Endodermal cell (in vitro differentiated cells): ENCODE measurements around the gene SLFN11. TPM values are rescaled to one million over a fixed set of nuclear protein-coding genes. Genes with fewer than 3 reads are reported as not detected.
"Not testable (repeated sequence)": the region's sequence is repeated elsewhere in the genome, so short reads cannot be mapped to it uniquely, and the experiment has no call there.

Experiments used
- DNase-seq: peaks from one replicate; pipeline ENCODE4 v3.0.0-alpha.2; 2017
- H3K27ac ChIP-seq: 2 replicates; pipeline ENCODE4 v1.5.1; 2013; ENCODE audit warnings: mild to moderate bottlenecking, low read depth, low read length, moderate library complexity
- H3K27me3 ChIP-seq: 2 replicates; pipeline ENCODE4 v1.6.1; 2013; ENCODE audit warnings: mild to moderate bottlenecking, low read length, moderate library complexity; ENCODE audit not compliant: insufficient read depth, control insufficient read depth, poor library complexity, severe bottlenecking
- H3K36me3 ChIP-seq: 2 replicates; pipeline ENCODE4 v1.7.0; 2013; ENCODE audit warnings: mild to moderate bottlenecking, low read length, moderate library complexity; ENCODE audit not compliant: control insufficient read depth, insufficient read depth
- H3K4me1 ChIP-seq: one replicate; pipeline ENCODE4 v1.7.0; 2013; ENCODE audit warnings: low read length; ENCODE audit not compliant: control insufficient read depth, insufficient read depth
- H3K4me3 ChIP-seq: 2 replicates; pipeline ENCODE4 v1.5.1; 2013; ENCODE audit warnings: mild to moderate bottlenecking, low read length, moderate library complexity
- H3K9ac ChIP-seq: 2 replicates; pipeline ENCODE4 v1.6.1; 2013; ENCODE audit warnings: mild to moderate bottlenecking, low read length, moderate library complexity; ENCODE audit not compliant: poor library complexity, severe bottlenecking; ENCODE audit errors: extremely low read depth
- H3K9me3 ChIP-seq: 2 replicates; pipeline ENCODE4 v1.6.1; 2013; ENCODE audit warnings: mild to moderate bottlenecking, low read length, moderate library complexity; ENCODE audit not compliant: control insufficient read depth
- H3K27ac Mint-ChIP-seq: 2 replicates; pipeline ENCODE4 v1.8.0; 2020; ENCODE audit warnings: mixed read lengths
- H3K27me3 Mint-ChIP-seq: 2 replicates; pipeline ENCODE4 v1.8.0; 2021; ENCODE audit warnings: mild to moderate bottlenecking, mixed read lengths; ENCODE audit not compliant: insufficient read depth
- H3K36me3 Mint-ChIP-seq: 2 replicates; pipeline ENCODE4 v1.8.0; 2020; ENCODE audit warnings: low read depth, mixed read lengths
- H3K4me1 Mint-ChIP-seq: 2 replicates; pipeline ENCODE4 v1.8.0; 2020; ENCODE audit warnings: mixed read lengths
- H3K4me3 Mint-ChIP-seq: 2 replicates; pipeline ENCODE4 v1.8.0; 2020; ENCODE audit warnings: mild to moderate bottlenecking, moderate library complexity, mixed read lengths
- H3K9me3 Mint-ChIP-seq: 2 replicates; pipeline ENCODE4 v1.8.0; 2020; ENCODE audit warnings: mild to moderate bottlenecking, mixed read lengths
- CTCF ChIP-seq: fragments of 200-600 bp; sonication (generic); conservative IDR thresholded peaks from 2 replicates; pipeline ENCODE4 v1.5.0; 2021; ENCODE audit warnings: antibody characterized with exemption, mild to moderate bottlenecking
- WGBS, 2 experiments: methylation state at CpG; one replicate each; pipeline versions ENCODE4 v1.1.5 to v1.1.7; 2013; ENCODE audit warnings: missing lambda C conversion rate in 2 of 2, mixed read lengths in 1 of 2; ENCODE audit not compliant: insufficient coverage in 1 of 2, insufficient read length in 1 of 2; 5-methylcytosine and 5-hydroxymethylcytosine counted together
- total RNA-seq, 2 donors: library from RNA; stranded (reverse); fragmentation: NEBNext Ultra II Directional in 1 of 2; extraction: Animal tissue kit (Norgen Biotek cat#: 25700) in 1 of 2; gene quantifications; 2 replicates in 1 of 2; 3 replicates in 1 of 2; pipeline ENCODE4 v1.2.1, GENCODE V29; 2021

The SLFN11 gene
- total RNA-seq, 2 donors from 2014 or later, result 0.31 to 0.71 TPM

- Mint-ChIP-seq H3K36me3 (no peaks in the 10 kb centered on the region), H3K27me3 (peaks cover 17% of the 10 kb centered on the region), H3K9me3 (no peaks in the 10 kb centered on the region), H3K4me1 (peaks cover 24% of the 10 kb centered on the region), H3K4me3 (peak overlapping the region; percentile 66), H3K27ac (peak overlapping the region; percentile 10)
- Histone ChIP-seq H3K4me3 (no peak overlapping the region), H3K9me3 (no peaks in the 10 kb centered on the region), H3K27ac (no peak overlapping the region), H3K36me3 (no peaks in the 10 kb centered on the region), H3K9ac (no peak overlapping the region), H3K27me3 (no peaks in the 10 kb centered on the region), H3K4me1 (peaks cover 2% of the 10 kb centered on the region)
- no peak for DNase-seq
- 94% methylated on average over 15 to 19 of the region's 19 CpGs for WGBS, 2 experiments
- no peak for TF ChIP-seq CTCF
Measured at GRCh38 chr17:35313875-35314409, 59.5 kb downstream of the SLFN11 start.

- Mint-ChIP-seq H3K36me3 (no peaks in the 10 kb centered on the region), H3K27me3 (peaks cover 19% of the 10 kb centered on the region), H3K4me1 (peaks cover 24% of the 10 kb centered on the region), H3K27ac (peak overlapping the region; percentile 65), H3K9me3 (no peaks in the 10 kb centered on the region), H3K4me3 (peak overlapping the region; percentile 66)
- Histone ChIP-seq H3K36me3 (no peaks in the 10 kb centered on the region), H3K4me3 (no peak overlapping the region), H3K4me1 (peaks cover 2% of the 10 kb centered on the region), H3K9me3 (no peaks in the 10 kb centered on the region), H3K9ac (no peak overlapping the region), H3K27ac (no peak overlapping the region), H3K27me3 (no peaks in the 10 kb centered on the region)
- peak; percentile 87 for DNase-seq
- 77 to 84% methylated on average over 11 to 20 of the region's 20 CpGs for WGBS, 2 experiments
- peak; percentile 87 for TF ChIP-seq CTCF
Measured at GRCh38 chr17:35312790-35313711, 60.4 kb downstream of the SLFN11 start.

GRCh38 chr17:35312346-35312745 is 61.1 kb downstream of the SLFN11 start:
- Histone ChIP-seq H3K27me3 (no peaks in the 10 kb centered on the region), H3K4me1 (peaks cover 2% of the 10 kb centered on the region), H3K4me3 (no peak overlapping the region), H3K36me3 (no peaks in the 10 kb centered on the region), H3K9me3 (no peaks in the 10 kb centered on the region), H3K27ac (no peak overlapping the region), H3K9ac (no peak overlapping the region)
- Mint-ChIP-seq H3K4me3 (no peak overlapping the region), H3K4me1 (peaks cover 24% of the 10 kb centered on the region), H3K27me3 (peaks cover 17% of the 10 kb centered on the region), H3K36me3 (no peaks in the 10 kb centered on the region), H3K9me3 (no peaks in the 10 kb centered on the region), H3K27ac (no peak overlapping the region)
- WGBS, 2 experiments, result 60 to 80% methylated on average over 2 to 3 of the region's 3 CpGs
- DNase-seq, result no peak
- no peak for TF ChIP-seq CTCF

- not testable (repeated sequence) for H3K36me3 Mint-ChIP-seq, H3K9me3 Mint-ChIP-seq, H3K9me3 ChIP-seq, H3K27ac ChIP-seq, H3K27ac Mint-ChIP-seq, H3K27me3 ChIP-seq, H3K9ac ChIP-seq, H3K4me3 ChIP-seq, H3K4me3 Mint-ChIP-seq, DNase-seq, H3K4me1 ChIP-seq, H3K36me3 ChIP-seq
- Mint-ChIP-seq H3K4me1 (peaks cover 16% of the 10 kb centered on the region), H3K27me3 (peaks cover 18% of the 10 kb centered on the region)
- WGBS, 2 experiments, result 88 to 92% methylated on average over 3 of the region's 3 CpGs
Measured at GRCh38 chr17:35309345-35309744, 64.1 kb downstream of the SLFN11 start.
